Uterus (tissue), 4 donors: ENCODE measurements around the gene ST6GALNAC2. TPM values are rescaled to one million over a fixed set of nuclear protein-coding genes. Genes with fewer than 3 reads are reported as not detected.

Source experiments
- DNase-seq, 2 donors: peaks; one replicate each; pipeline ENCODE4 v3.0.0-alpha.2; 2019 to 2020
- H3K27ac ChIP-seq, 2 donors: fragments of 200-600 bp; sonication (generic); 1 replicate in 1 of 2; 2 replicates in 1 of 2; pipeline ENCODE4 v1.5.1; 2016 to 2018
- H3K27me3 ChIP-seq, 2 donors: fragments of 200-600 bp; sonication (generic); one replicate each; pipeline ENCODE4 v1.5.1; 2018 to 2019; ENCODE audit warnings: control low read depth in 1 of 2
- H3K36me3 ChIP-seq, 2 donors: fragments of 200-600 bp; sonication (generic); one replicate each; pipeline ENCODE4 v1.5.1; 2019; ENCODE audit warnings: control low read depth in 1 of 2
- H3K4me1 ChIP-seq, 2 donors: fragments of 200-600 bp; sonication (generic); one replicate each; pipeline ENCODE4 v1.5.1; 2018 to 2019; ENCODE audit warnings: control low read depth in 1 of 2
- H3K4me3 ChIP-seq, 2 donors: fragments of 200-600 bp; sonication (generic); 1 replicate in 1 of 2; 2 replicates in 1 of 2; pipeline ENCODE4 v1.5.1; 2018 to 2019; ENCODE audit warnings: mild to moderate bottlenecking in 1 of 2
- H3K9me3 ChIP-seq, 2 donors: fragments of 200-600 bp; sonication (generic); one replicate each; pipeline ENCODE4 v1.5.1; 2019; ENCODE audit warnings: control low read depth in 1 of 2
- CTCF ChIP-seq, 4 experiments: fragments of 200-600 bp in 2 of 4; fragments of 450-650 bp in 2 of 4; sonication (generic) in 2 of 4; IDR thresholded peaks; one replicate each; pipeline ENCODE4 v1.5.1; 2016 to 2019; ENCODE audit warnings: antibody characterized with exemption in 4 of 4, mild to moderate bottlenecking in 2 of 4, moderate library complexity in 1 of 4
- POLR2A ChIP-seq, 2 donors: fragments of 450-650 bp; IDR thresholded peaks; one replicate each; pipeline ENCODE4 v1.6.1; 2016; ENCODE audit warnings: antibody characterized with exemption in 2 of 2, mild to moderate bottlenecking in 1 of 2, moderate library complexity in 1 of 2
- intact Hi-C: fragments of 100-400 bp; cut with DNase I; formaldehyde crosslinking; loops from one replicate; pipeline ENCODE4 v1.15.1; 2023; ENCODE audit warnings: low total_unique reads
- total RNA-seq, 4 donors: library from RNA; depleted of rRNA in 3 of 4; stranded (reverse); fragments of >200 nt in 3 of 4; gene quantifications; one replicate each; pipeline versions ENCODE4 v1.1.0 to v1.2.4, GENCODE V29; 2014 to 2023
- donor health status: DM: yes; HTN: yes; CAD: no.

Gene ST6GALNAC2
- total RNA-seq, 4 donors from 2014 or later: 0.59 to 9.5 (median 5.3) TPM; not detected in 1

GRCh38 chr17:76574166-76574565, 11.5 kb downstream of the ST6GALNAC2 start:
- H3K4me1 ChIP-seq: no peaks in the 10 kb centered on the region
- intact Hi-C loops: no loop called here
- no peaks in the 10 kb centered on the region for H3K27me3 ChIP-seq
- no peak overlapping the region for H3K27ac ChIP-seq
- H3K36me3 ChIP-seq: no peaks in the 10 kb centered on the region
- no peak overlapping the region for H3K4me3 ChIP-seq
- H3K9me3 ChIP-seq: no peaks in the 10 kb centered on the region
- TF ChIP-seq POLR2A (IDR thresholded peaks at IDR 0.05): no peak
- no peak for TF ChIP-seq CTCF (IDR thresholded peaks at IDR 0.05)
- no peak for DNase-seq

- DNase-seq: no peak
- H3K9me3 ChIP-seq: no peaks in the 10 kb centered on the region
- TF ChIP-seq CTCF (IDR thresholded peaks at IDR 0.05): no peak
- no peaks in the 10 kb centered on the region for H3K36me3 ChIP-seq
- intact Hi-C loops: no loop called here
- H3K27ac ChIP-seq: no peak overlapping the region
- no peaks in the 10 kb centered on the region for H3K27me3 ChIP-seq
- H3K4me1 ChIP-seq: no peaks in the 10 kb centered on the region
- no peak overlapping the region for H3K4me3 ChIP-seq
Observed at GRCh38 chr17:76573096-76573495, 12.6 kb downstream of the ST6GALNAC2 start.

DNA sequence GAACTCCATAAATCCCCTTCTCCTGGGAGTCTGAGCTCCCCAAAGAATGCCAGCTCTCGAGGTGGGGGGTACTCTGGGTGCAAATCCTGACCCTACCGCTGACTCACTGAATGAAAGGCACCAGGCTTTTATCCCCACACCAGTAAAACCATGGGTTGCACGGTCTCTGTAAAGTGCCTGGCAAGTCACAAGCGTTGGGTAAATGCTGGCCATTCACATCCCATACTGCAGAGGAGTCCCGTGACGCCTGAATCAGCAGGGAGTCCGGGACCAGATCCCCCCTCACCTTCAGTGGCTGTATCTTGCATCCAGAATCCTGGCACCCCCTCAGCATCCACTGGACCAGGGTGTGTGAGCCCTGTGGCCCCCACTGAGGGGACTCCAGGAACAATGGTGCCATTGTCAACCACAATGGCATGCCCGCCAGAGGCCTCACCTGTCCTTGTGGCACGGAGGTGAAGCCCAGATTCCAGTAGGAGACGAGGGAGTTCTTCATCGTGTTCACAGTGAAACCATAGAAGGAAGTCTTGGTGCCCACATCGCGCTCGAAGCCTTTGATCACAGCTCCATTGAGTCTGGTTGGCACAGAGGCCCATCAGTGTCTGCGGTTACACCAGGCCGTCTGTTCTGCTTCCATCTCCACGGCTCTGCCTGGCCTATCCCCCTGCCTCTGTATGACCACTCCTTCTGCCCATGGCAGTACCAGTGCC, 13.3 kb downstream of the ST6GALNAC2 start:
- intact Hi-C loops: no loop called here
- Histone ChIP-seq H3K9me3 (no peaks in the 10 kb centered on the region), H3K4me3 (no peak overlapping the region), H3K4me1 (no peaks in the 10 kb centered on the region), H3K27ac (no peak overlapping the region), H3K27me3 (no peaks in the 10 kb centered on the region), H3K36me3 (no peaks in the 10 kb centered on the region)
- TF ChIP-seq CTCF (IDR thresholded peaks at IDR 0.05): no peak
- DNase-seq: no peak

DNA sequence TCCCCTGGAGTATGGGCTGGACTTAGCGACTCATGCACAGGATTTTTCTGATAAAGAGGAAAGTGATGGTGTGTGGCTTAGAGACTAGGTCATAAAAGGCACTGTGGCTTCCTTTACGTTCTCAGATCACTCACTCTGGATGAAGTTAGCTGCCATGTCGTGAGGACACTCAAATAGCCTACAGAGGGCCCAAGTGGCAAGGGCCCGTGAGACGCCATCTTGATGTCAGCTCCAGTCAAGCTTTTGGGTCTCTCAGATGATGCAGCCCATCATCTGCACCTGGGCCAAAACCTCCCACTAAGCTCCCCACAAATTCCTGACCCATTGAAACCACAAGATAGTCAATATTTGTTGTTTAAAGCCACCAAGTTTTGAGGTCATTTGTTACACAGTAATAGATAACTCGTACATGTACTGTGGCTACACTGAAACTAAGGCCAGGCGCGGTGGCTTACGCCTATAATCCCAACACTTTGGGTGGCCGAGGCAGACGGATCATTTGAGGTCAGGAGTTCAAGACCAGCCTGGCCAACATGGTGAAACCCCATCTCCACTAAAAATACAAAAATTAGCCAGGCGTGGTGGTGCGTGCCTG, 14.7 kb downstream of the ST6GALNAC2 start:
- H3K36me3 ChIP-seq: no peaks in the 10 kb centered on the region
- H3K4me3 ChIP-seq: no peak overlapping the region
- TF ChIP-seq POLR2A (IDR thresholded peaks at IDR 0.05) (no peak), CTCF (IDR thresholded peaks at IDR 0.05) (no peak)
- no peaks in the 10 kb centered on the region for H3K27me3 ChIP-seq
- no peaks in the 10 kb centered on the region for H3K9me3 ChIP-seq
- DNase-seq: no peak
- H3K4me1 ChIP-seq: no peaks in the 10 kb centered on the region
- no peak overlapping the region for H3K27ac ChIP-seq
- intact Hi-C loops: no loop called here

GRCh38 chr17:76570457-76570856, 15.2 kb downstream of the ST6GALNAC2 start:
- intact Hi-C loops: no loop called here
- no peaks in the 10 kb centered on the region for H3K36me3 ChIP-seq
- H3K4me1 ChIP-seq: no peaks in the 10 kb centered on the region
- no peak for DNase-seq
- H3K9me3 ChIP-seq: no peaks in the 10 kb centered on the region
- TF ChIP-seq POLR2A (IDR thresholded peaks at IDR 0.05) (no peak), CTCF (IDR thresholded peaks at IDR 0.05) (no peak)
- H3K27me3 ChIP-seq: no peaks in the 10 kb centered on the region
- no peak overlapping the region for H3K4me3 ChIP-seq
- no peak overlapping the region for H3K27ac ChIP-seq
